SU-DHL-6 (cell line): ENCODE measurements around the gene KRT38.

Source experiments
- H2AFZ ChIP-seq: fragments of 200-600 bp; sonication (generic); 2 replicates; pipeline ENCODE4 v1.6.1; 2014; ENCODE audit warnings: low read depth, mild to moderate bottlenecking, moderate library complexity, mixed read lengths, antibody characterized with exemption, low read length; ENCODE audit not compliant: severe bottlenecking
- H3F3A ChIP-seq: fragments of 200-600 bp; shearing (Covaris generic); 2 replicates; pipeline ENCODE4 v1.6.0; 2016; ENCODE audit warnings: antibody characterized with exemption, mild to moderate bottlenecking; ENCODE audit not compliant: insufficient read depth
- H3K27ac ChIP-seq: fragments of 200-600 bp; sonication (generic); 2 replicates; pipeline ENCODE4 v1.5.1; 2016; ENCODE audit warnings: low read depth, mild to moderate bottlenecking, low read length, moderate library complexity, mixed read lengths
- H3K27me3 ChIP-seq: fragments of 200-600 bp; sonication (generic), shearing (Covaris generic); 2 replicates; pipeline ENCODE4 v1.6.0; 2014; ENCODE audit warnings: mild to moderate bottlenecking, low read length
- H3K36me3 ChIP-seq: fragments of 200-600 bp; sonication (generic); 2 replicates; pipeline ENCODE4 v1.6.1; 2014; ENCODE audit warnings: mild to moderate bottlenecking, low read length, mixed read lengths
- H3K4me2 ChIP-seq: fragments of 300-600, 200-600 bp; shearing (Covaris generic), sonication (generic); 2 replicates; pipeline ENCODE4 v1.6.0; 2014; ENCODE audit warnings: low read length, low read depth, mild to moderate bottlenecking; ENCODE audit not compliant: poor library complexity, severe bottlenecking
- H3K4me3 ChIP-seq: fragments of 200-600 bp; sonication (generic); 2 replicates; pipeline ENCODE4 v1.5.1; 2014; ENCODE audit warnings: antibody characterized with exemption, low read length, mild to moderate bottlenecking, mixed read lengths; ENCODE audit not compliant: insufficient read depth, poor library complexity, severe bottlenecking
- H3K79me2 ChIP-seq: fragments of 200-600 bp; sonication (generic); 2 replicates; pipeline ENCODE4 v1.6.1; 2014; ENCODE audit warnings: mild to moderate bottlenecking, low read length, moderate library complexity; ENCODE audit not compliant: insufficient read depth
- H3K9ac ChIP-seq: fragments of 200-600 bp; sonication (generic); 2 replicates; pipeline ENCODE4 v1.7.0; 2014; ENCODE audit warnings: mild to moderate bottlenecking, low read length
- H3K9me2 ChIP-seq: fragments of 200-600 bp; sonication (generic); replicated peaks from 2 replicates; pipeline ENCODE4 v1.6.1; 2014; ENCODE audit warnings: low read length; ENCODE audit not compliant: insufficient read depth
- H3K9me3 ChIP-seq: fragments of 200-600 bp; sonication (generic); 2 replicates; pipeline ENCODE4 v1.6.1; 2014; ENCODE audit warnings: low read length, mixed read lengths; ENCODE audit not compliant: insufficient read depth
- H4K20me1 ChIP-seq: fragments of 200-600 bp; sonication (generic); 2 replicates; pipeline ENCODE4 v1.6.1; 2014; ENCODE audit warnings: low read depth, mild to moderate bottlenecking, antibody characterized with exemption, low read length, moderate library complexity, mixed read lengths
- CTCF ChIP-seq: fragments of 200-600 bp; sonication (generic); IDR thresholded peaks from one replicate; pipeline ENCODE4 v1.5.1; 2017; ENCODE audit warnings: antibody characterized with exemption, mild to moderate bottlenecking, low read length, moderate library complexity; ENCODE audit not compliant: insufficient read depth, poor library complexity, severe bottlenecking
- EZH2phosphoT487 ChIP-seq: fragments of 200-600 bp; sonication (generic), shearing (Covaris generic); conservative IDR thresholded peaks from 2 replicates; pipeline ENCODE4 v1.6.1; 2018; ENCODE audit warnings: mild to moderate bottlenecking, antibody characterized with exemption, low read length, moderate library complexity, mixed read lengths

Gene KRT38

DNA sequence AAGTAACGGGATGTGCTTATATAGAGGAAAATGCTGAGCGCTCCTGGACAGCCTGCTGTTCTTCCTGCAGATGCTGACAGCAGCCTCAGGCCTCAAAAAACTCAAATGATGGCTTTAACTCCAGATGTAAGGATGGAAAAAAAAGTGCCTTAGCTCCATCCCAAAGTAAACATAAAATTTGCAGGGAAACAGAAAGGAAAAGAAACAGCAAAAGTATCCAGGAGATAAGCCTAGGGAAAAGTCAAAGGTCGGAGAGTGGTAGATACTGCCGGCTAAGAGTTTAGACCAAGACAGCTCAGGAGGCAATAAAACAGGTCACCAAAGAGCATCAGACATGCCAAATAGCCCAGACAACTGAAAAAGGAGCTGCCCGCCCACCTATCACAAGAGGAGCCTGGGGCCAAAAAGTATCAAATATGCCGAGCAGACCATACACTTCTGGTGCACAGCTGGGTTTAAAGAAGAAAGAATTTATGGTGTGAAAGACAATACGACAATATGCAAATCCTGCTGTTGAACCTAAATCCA is 50.3 kb downstream of the KRT38 start:
- Histone ChIP-seq H3K36me3 (no peaks in the 10 kb centered on the region), H3K4me3 (no peak overlapping the region), H2AFZ (no peak overlapping the region), H4K20me1 (no peaks in the 10 kb centered on the region), H3K9me3 (0 out of 2 replicates have a peak, but pooled peaks cover 3% of the 10 kb centered on the region), H3K4me2 (no peak overlapping the region), H3K79me2 (no peaks in the 10 kb centered on the region), H3K9me2 (no peaks in the 10 kb centered on the region), H3F3A (no peaks in the 10 kb centered on the region), H3K27ac (no peak overlapping the region), H3K9ac (no peak overlapping the region), H3K27me3 (0 out of 2 replicates have a peak, but pooled peaks cover 4% of the 10 kb centered on the region)
- no peak for TF ChIP-seq CTCF
- no peak for TF ChIP-seq EZH2phosphoT487

GRCh38 chr17:41387670-41388069 is 53.1 kb downstream of the KRT38 start:
- Histone ChIP-seq H3K9ac (no peak overlapping the region), H3K9me3 (0 out of 2 replicates have a peak, but pooled peaks cover 3% of the 10 kb centered on the region), H2AFZ (no peak overlapping the region), H3K4me2 (no peak overlapping the region), H3K9me2 (no peaks in the 10 kb centered on the region), H3K27ac (no peak overlapping the region), H3K27me3 (0 out of 2 replicates have a peak, but pooled peaks cover 7% of the 10 kb centered on the region), H4K20me1 (no peaks in the 10 kb centered on the region), H3K36me3 (no peaks in the 10 kb centered on the region), H3K4me3 (no peak overlapping the region), H3K79me2 (no peaks in the 10 kb centered on the region), H3F3A (no peaks in the 10 kb centered on the region)
- TF ChIP-seq EZH2phosphoT487 (no peak), CTCF (no peak)

DNA sequence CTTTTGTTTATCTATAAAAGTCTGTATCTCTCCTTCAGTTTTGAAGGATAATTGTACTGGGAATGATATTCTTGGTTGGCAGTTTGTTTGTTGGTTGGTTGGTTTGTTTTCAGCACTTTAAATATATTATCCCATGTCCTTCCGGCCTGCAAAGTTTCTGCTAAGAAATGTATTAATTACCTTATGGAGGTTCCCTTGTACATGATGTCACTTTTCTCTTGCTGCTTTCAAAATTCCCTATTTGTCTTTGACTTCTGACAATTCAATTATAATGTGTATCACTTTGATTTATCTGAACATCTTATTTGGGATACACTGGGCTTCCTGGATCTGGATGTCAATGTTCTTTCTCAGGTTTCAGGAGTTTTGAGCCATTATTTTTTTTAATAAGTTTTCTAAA is 54.6 kb downstream of the KRT38 start:
- H3K9me2 ChIP-seq: no peaks in the 10 kb centered on the region
- no peaks in the 10 kb centered on the region for H3K36me3 ChIP-seq
- H3K4me2 ChIP-seq: no peak overlapping the region
- no peak for TF ChIP-seq CTCF
- TF ChIP-seq EZH2phosphoT487: no peak
- H2AFZ ChIP-seq: no peak overlapping the region
- no peak overlapping the region for H3K9ac ChIP-seq
- H3K79me2 ChIP-seq: no peaks in the 10 kb centered on the region
- H4K20me1 ChIP-seq: no peaks in the 10 kb centered on the region
- H3K9me3 ChIP-seq: 0 out of 2 replicates have a peak, but pooled peaks cover 3% of the 10 kb centered on the region
- H3K4me3 ChIP-seq: no peak overlapping the region
- H3K27ac ChIP-seq: no peak overlapping the region
- 0 out of 2 replicates have a peak, but pooled peaks cover 4% of the 10 kb centered on the region for H3K27me3 ChIP-seq
- H3F3A ChIP-seq: no peaks in the 10 kb centered on the region
